GM12878 (cell line): ENCODE results near the gene THSD4. TPM values are rescaled to one million over a fixed set of nuclear protein-coding genes. Genes with fewer than 3 reads are reported as not detected.

Source experiments
- ATAC-seq: fragments of 200-7000 bp; cut with Tn5 transposase; 3 replicates; pipeline ENCODE4 v1.9.1; 2020; ENCODE audit warnings: mild to moderate bottlenecking, moderate library complexity
- BruUV-seq: library from RNA; stranded (reverse); fragments of 400-500 nt; replicated peaks from 2 replicates; lab custom pipeline; 2021; lab: Mats Ljungman, UMichigan
- CTCF ChIA-PET: fragments of 300-600 bp; sonication (Branson Sonifier 250); formaldehyde crosslinking; extraction: SDS; loops from one replicate; lab custom pipeline; 2021; ENCODE audit warnings: inconsistent platforms; lab: Yijun Ruan, JAX
- POLR2A ChIA-PET: fragments of 350-600 bp; formaldehyde crosslinking; extraction: SDS; loops from one replicate; lab custom pipeline; 2021; ENCODE audit warnings: inconsistent platforms; lab: Charles Lee
- RAD21 ChIA-PET: fragments of 300-600 bp; sonication (Branson Sonifier 250); formaldehyde crosslinking; loops from one replicate; lab custom pipeline; 2023; ENCODE audit warnings: antibody characterized with exemption; ENCODE audit not compliant: unreplicated experiment; lab: Charles Lee
- SMC1A ChIA-PET: fragments of 300-600 bp; sonication (Branson Sonifier 250); formaldehyde crosslinking; loops from one replicate; lab custom pipeline; 2023; ENCODE audit not compliant: unreplicated experiment, uncharacterized antibody; lab: Charles Lee
- DNase-seq: peaks from one replicate; pipeline ENCODE4 v3.0.0-alpha.2; 2011; ENCODE audit warnings: low read depth, low spot score
- FAIRE-seq: peaks from 3 replicates; lab custom pipeline; 2011; peaks lifted over from hg19 to GRCh38; lab: Jason Lieb, UNC
- H2AFZ ChIP-seq: 2 replicates; pipeline ENCODE4 v1.6.0; 2011; ENCODE audit warnings: low read depth, low read length, control low read depth; ENCODE audit not compliant: control insufficient read depth
- H3K27ac ChIP-seq: 2 replicates; pipeline ENCODE4 v1.5.1; 2011; ENCODE audit warnings: control low read depth; ENCODE audit not compliant: control insufficient read depth, insufficient read depth
- H3K27me3 ChIP-seq, 2 experiments: replicated peaks in 1 of 2; 2 replicates each; pipeline versions ENCODE4 v1.6.0 to v1.6.1; 2011; ENCODE audit warnings: low read length in 1 of 2; ENCODE audit not compliant: control insufficient read depth in 2 of 2, insufficient read depth in 2 of 2
- H3K36me3 ChIP-seq, 2 experiments: 2 replicates each; pipeline ENCODE4 v1.5.1; 2011; ENCODE audit warnings: low read length in 1 of 2; ENCODE audit not compliant: control insufficient read depth in 2 of 2, insufficient read depth in 2 of 2
- H3K4me1 ChIP-seq: 2 replicates; pipeline ENCODE4 v1.6.1; 2011; ENCODE audit warnings: mild to moderate bottlenecking, low read length, moderate library complexity, mixed read lengths; ENCODE audit not compliant: control insufficient read depth, insufficient read depth
- H3K4me2 ChIP-seq: 2 replicates; pipeline ENCODE4 v1.6.0; 2011; ENCODE audit warnings: control low read depth; ENCODE audit not compliant: control insufficient read depth, insufficient read depth
- H3K4me3 ChIP-seq: fragments of 200-600 bp; sonication (generic); 2 replicates; pipeline ENCODE4 v1.5.1; 2016
- H3K79me2 ChIP-seq: 2 replicates; pipeline ENCODE4 v1.6.0; 2011; ENCODE audit warnings: low read length; ENCODE audit not compliant: control insufficient read depth, insufficient read depth
- H3K9ac ChIP-seq: 2 replicates; pipeline ENCODE4 v1.8.0; 2011; ENCODE audit warnings: low read length, control low read depth, mixed read lengths; ENCODE audit not compliant: control insufficient read depth, insufficient read depth
- H3K9me3 ChIP-seq: replicated peaks from 3 replicates; pipeline ENCODE4 v1.5.1; 2011; ENCODE audit warnings: mild to moderate bottlenecking, low read length; ENCODE audit not compliant: control insufficient read depth, insufficient read depth
- H4K20me1 ChIP-seq: 2 replicates; pipeline ENCODE4 v1.6.0; 2011; ENCODE audit not compliant: control insufficient read depth, insufficient read depth
- BCL11A ChIP-seq: IDR thresholded peaks from 2 replicates; pipeline ENCODE4 v1.6.1; 2011; ENCODE audit warnings: low read depth, low read length
- E2F8 ChIP-seq: fragments of 450-650 bp; IDR thresholded peaks from 2 replicates; pipeline ENCODE4 v1.6.1; 2018; ENCODE audit warnings: mild to moderate bottlenecking, low read depth, moderate library complexity; ENCODE audit not compliant: partially characterized antibody
- HCFC1 ChIP-seq: fragments of 150-350 bp; IDR thresholded peaks from 2 replicates; pipeline ENCODE4 v1.6.1; 2014; ENCODE audit warnings: low read length
- IKZF2 ChIP-seq, 2 experiments: fragments of 450-650 bp; IDR thresholded peaks; 2 replicates each; pipeline ENCODE4 v1.6.1; 2017; ENCODE audit warnings: mild to moderate bottlenecking in 2 of 2, moderate library complexity in 2 of 2
- IRF4 ChIP-seq: IDR thresholded peaks from 2 replicates; pipeline ENCODE4 v1.6.1; 2011; ENCODE audit warnings: low read depth, low read length
- JUNB ChIP-seq: IDR thresholded peaks from 2 replicates; pipeline ENCODE4 v1.6.1; 2016; ENCODE audit warnings: antibody characterized with exemption, mild to moderate bottlenecking
- NFIC ChIP-seq: IDR thresholded peaks from 2 replicates; pipeline ENCODE4 v1.6.1; 2012; ENCODE audit warnings: low read depth, mild to moderate bottlenecking, inconsistent platforms, low read length, moderate library complexity
- NFYA ChIP-seq: IDR thresholded peaks from 2 replicates; pipeline ENCODE4 v1.6.1; 2011; ENCODE audit warnings: low read depth, mild to moderate bottlenecking, low read length, improper control_type of control experiment, borderline replicate concordance
- RAD21 ChIP-seq: IDR thresholded peaks from 2 replicates; pipeline ENCODE4 v1.6.1; 2011; ENCODE audit warnings: mild to moderate bottlenecking, low read depth, low read length, moderate library complexity; ENCODE audit not compliant: insufficient read depth
- RCOR1 ChIP-seq: conservative IDR thresholded peaks from 2 replicates; pipeline ENCODE4 v1.6.1; 2012; ENCODE audit warnings: low read depth, low read length, improper control_type of control experiment
- RELA ChIP-seq: fragments of 450-650 bp; IDR thresholded peaks from 2 replicates; pipeline ENCODE4 v1.8.0; 2014; ENCODE audit warnings: borderline replicate concordance; ENCODE audit not compliant: partially characterized antibody
- SP1 ChIP-seq: IDR thresholded peaks from one replicate; pipeline ENCODE4 v1.6.1; 2011; ENCODE audit warnings: low read depth, low read length
- SPI1 ChIP-seq: IDR thresholded peaks from 2 replicates; pipeline ENCODE4 v1.6.1; 2011; ENCODE audit warnings: low read depth, mild to moderate bottlenecking, low read length, moderate library complexity, borderline replicate concordance; ENCODE audit not compliant: insufficient read depth
- ZBTB4 ChIP-seq: fragments of 450-650 bp; formaldehyde crosslinking; IDR thresholded peaks from 2 replicates; pipeline ENCODE4 v1.4.0; 2022; ENCODE audit warnings: mild to moderate bottlenecking, moderate library complexity
- ZNF24 ChIP-seq: fragments of 450-650 bp; IDR thresholded peaks from 2 replicates; pipeline ENCODE4 v1.6.1; 2017; ENCODE audit warnings: antibody characterized with exemption, mild to moderate bottlenecking
- ZNF274 ChIP-seq: IDR thresholded peaks from one replicate; pipeline ENCODE4 v1.8.0; 2011; ENCODE audit not compliant: insufficient read length, insufficient read depth
- ZNF622 ChIP-seq: fragments of 450-650 bp; IDR thresholded peaks from 2 replicates; pipeline ENCODE4 v1.6.1; 2017; ENCODE audit warnings: mild to moderate bottlenecking, inconsistent platforms
- WGBS: methylation state at CpG from one replicate; pipeline ENCODE4 v1.1.6; 2016; ENCODE audit warnings: low lambda C conversion rate; ENCODE audit not compliant: insufficient replicate concordance, insufficient coverage; ENCODE audit errors: missing lambda C conversion rate; 5-methylcytosine and 5-hydroxymethylcytosine counted together
- in situ Hi-C: fragments of 300-500 bp; cut with MboI; formaldehyde crosslinking; loops from 9 replicates; pipeline ENCODE4 v1.14.3; 2018; ENCODE audit warnings: mixed read lengths
- intact Hi-C: fragments of 100-400 bp; cut with micrococcal nuclease; formaldehyde crosslinking; loops from one replicate; pipeline ENCODE4 v1.14.2; 2022; ENCODE audit not compliant: unreplicated experiment
- polyA plus RNA-seq, 11 experiments: library from polyadenylated mRNA; depleted of rRNA in 4 of 11; unstranded in 6 of 11; stranded (reverse) in 5 of 11; fragments of >200 nt; fragmentation: Nextera tagmentation in 4 of 11; fragmentation: Illumina TruSeq in 1 of 11; extraction: Ambion mirVana in 4 of 11; extraction: Trizol in 1 of 11; gene quantifications; 1 replicate in 1 of 11; 2 replicates in 10 of 11; pipeline versions ENCODE4 v1.2.1 to v1.2.3, GENCODE V29; 2011 to 2016; ENCODE audit warnings: inconsistent platforms in 2 of 11, missing spikeins in 2 of 11, low read depth in 1 of 11
- total RNA-seq, 4 experiments: library from RNA; depleted of rRNA in 3 of 4; stranded (reverse); fragments of >200 nt in 3 of 4; fragmentation: Illumina TruSeq in 1 of 4; extraction: Trizol in 1 of 4; gene quantifications; 2 replicates each; pipeline versions ENCODE4 v1.2.1 to v1.2.3, GENCODE V29; 2013 to 2021

THSD4 gene
- total and polyA plus RNA-seq, 10 of the 15 experiments (the other 5 are each of a cell fraction or from before 2014, with no cell fraction given) = 0.04 to 0.13 (median 0.05) TPM; not detected in 7

- no peaks in the 10 kb centered on the region for H4K20me1 ChIP-seq
- TF ChIP-seq SPI1 (peak; percentile 86), ZBTB4 (CRISPR knock-in tag) (no peak), JUNB (peak; percentile 21; the same call in 1 of the 2 replicates), NFYA (no peak), RCOR1 (no peak), NFIC (no peak), ZNF24 (no peak), IRF4 (peak; percentile 76), E2F8 (no peak), RAD21 (0 out of 2 replicates have a peak, but pooled peaks have one; percentile 25), RELA (no peak), ZNF274 (no peak), ZNF622 (no peak), BCL11A (0 out of 2 replicates have a peak, but pooled peaks have one; percentile 10), SP1 (no peak), HCFC1 (no peak), IKZF2 (IDR thresholded peaks at IDR 0.05) (peak; percentile 19 to 42; a peak in 2 of 4 replicates)
Observed at GRCh38 chr15:71103102-71103676, 12.1 kb upstream of the THSD4 start.

More at GRCh38 chr15:71103102-71103676, 12.1 kb upstream of the THSD4 start:
- intact Hi-C loops = no loop called here
- H3K36me3 ChIP-seq = no peaks in the 10 kb centered on the region
- CTCF ChIA-PET = interaction anchor here (0.5 kb wide), 1 partner anchor 759 kb away, joined by 4 read pairs; no protein-coding TSS in a partner anchor
- no peaks in the 10 kb centered on the region for H3K79me2 ChIP-seq
- no TSS peak for BruUV-seq
- H3K4me2 ChIP-seq = 0 out of 2 replicates have a peak overlapping the region, but pooled peaks have one; percentile 11
- no peak overlapping the region for H2AFZ ChIP-seq
- RAD21 ChIA-PET = no interaction called here
- H3K27me3 ChIP-seq = no peaks in the 10 kb centered on the region
- DNase-seq (peak; percentile 26), ATAC-seq (peak; percentile 83), FAIRE-seq (peak; percentile 77)
- no peak overlapping the region for H3K4me3 ChIP-seq
- SMC1A ChIA-PET = no interaction called here
- no peak overlapping the region for H3K9ac ChIP-seq
- no peaks in the 10 kb centered on the region; the same call in 1 of the 3 replicates for H3K9me3 ChIP-seq
- POLR2A ChIA-PET = no interaction called here
- in situ Hi-C loops = loop anchor here (25.0 kb wide), 1 partner anchor 334 kb away; no protein-coding TSS in a partner anchor
- H3K4me1 ChIP-seq = peaks cover 5% of the 10 kb centered on the region; the same call in 1 of the 2 replicates
- WGBS = 0% methylated on average over 2 of the region's 2 CpGs
- no peak overlapping the region for H3K27ac ChIP-seq
